ENCODE results near the gene BCAS3. TPM values are rescaled to one million over a fixed set of nuclear protein-coding genes. Genes with fewer than 3 reads are reported as not detected.

The BCAS3 gene
- total RNA-seq, 1 experiment from 2014 or later, result 14.4 TPM

- BruUV-seq (replicated peaks), result no TSS peak
- Histone ChIP-seq H3K36me3 (ENCODE audit: insufficient read depth, low read length, poor library complexity, severe bottlenecking) (no peaks in the 10 kb centered on the region), H3K9me3 (ENCODE audit: low read depth, low read length, poor library complexity, severe bottlenecking) (no peaks in the 10 kb centered on the region), H3K4me1 (ENCODE audit: insufficient read depth, low read length, poor library complexity, severe bottlenecking) (no peaks in the 10 kb centered on the region), H3K27ac (ENCODE audit: low read depth, low read length, poor library complexity, severe bottlenecking) (no peak overlapping the region), H3K4me3 (ENCODE audit: low read depth, low read length, poor library complexity, severe bottlenecking) (no peak overlapping the region), H3K27me3 (replicated peaks; ENCODE audit: insufficient read depth, low read depth, low read length, poor library complexity) (no peaks in the 10 kb centered on the region)
- TF ChIP-seq CTCF (conservative IDR thresholded peaks at IDR 0.05; ENCODE audit: low read depth, low read length), result no peak
- TF ChIP-seq EZH2 (IDR thresholded peaks at IDR 0.05; ENCODE audit: borderline replicate concordance, low read depth, low read length, poor library complexity, severe bottlenecking), result no peak
- ChIA-PET CTCF (no interaction called here), POLR2A (ENCODE audit: low non-redundant PET) (no interaction called here)
- no peak for DNase-seq (ENCODE audit: low spot score)
- intact Hi-C loops (cut with micrococcal nuclease; ENCODE audit: unreplicated experiment), result no loop called here
Observed at GRCh38 chr17:61017317-61018006, 339.8 kb downstream of the BCAS3 start.

GRCh38 chr17:61018938-61019337 is 341.3 kb downstream of the BCAS3 start:
- no TSS peak for BruUV-seq (replicated peaks)
- CTCF ChIA-PET, result no interaction called here
- Histone ChIP-seq H3K36me3 (ENCODE audit: insufficient read depth, low read length, poor library complexity, severe bottlenecking) (no peaks in the 10 kb centered on the region), H3K9me3 (ENCODE audit: low read depth, low read length, poor library complexity, severe bottlenecking) (no peaks in the 10 kb centered on the region), H3K27ac (ENCODE audit: low read depth, low read length, poor library complexity, severe bottlenecking) (no peak overlapping the region), H3K4me1 (ENCODE audit: insufficient read depth, low read length, poor library complexity, severe bottlenecking) (no peaks in the 10 kb centered on the region), H3K4me3 (ENCODE audit: low read depth, low read length, poor library complexity, severe bottlenecking) (no peak overlapping the region), H3K27me3 (replicated peaks; ENCODE audit: insufficient read depth, low read depth, low read length, poor library complexity) (no peaks in the 10 kb centered on the region)
- TF ChIP-seq CTCF (conservative IDR thresholded peaks at IDR 0.05; ENCODE audit: low read depth, low read length) (no peak), EZH2 (IDR thresholded peaks at IDR 0.05; ENCODE audit: borderline replicate concordance, low read depth, low read length, poor library complexity, severe bottlenecking) (no peak)
- no peak for DNase-seq (ENCODE audit: low spot score)
- POLR2A ChIA-PET (ENCODE audit: low non-redundant PET), result no interaction called here
- intact Hi-C loops (cut with micrococcal nuclease; ENCODE audit: unreplicated experiment), result no loop called here

GRCh38 chr17:61023996-61024395 is 346.3 kb downstream of the BCAS3 start:
- Histone ChIP-seq H3K4me1 (ENCODE audit: insufficient read depth, low read length, poor library complexity, severe bottlenecking) (no peaks in the 10 kb centered on the region), H3K9me3 (ENCODE audit: low read depth, low read length, poor library complexity, severe bottlenecking) (no peaks in the 10 kb centered on the region), H3K4me3 (ENCODE audit: low read depth, low read length, poor library complexity, severe bottlenecking) (no peak overlapping the region), H3K27me3 (replicated peaks; ENCODE audit: insufficient read depth, low read depth, low read length, poor library complexity) (no peaks in the 10 kb centered on the region), H3K36me3 (ENCODE audit: insufficient read depth, low read length, poor library complexity, severe bottlenecking) (no peaks in the 10 kb centered on the region), H3K27ac (ENCODE audit: low read depth, low read length, poor library complexity, severe bottlenecking) (no peak overlapping the region)
- BruUV-seq (replicated peaks), result no TSS peak
- ChIA-PET POLR2A (ENCODE audit: low non-redundant PET) (no interaction called here), CTCF (no interaction called here)
- intact Hi-C loops (cut with micrococcal nuclease; ENCODE audit: unreplicated experiment), result no loop called here
- no peak for DNase-seq (ENCODE audit: low spot score)
- no peak for TF ChIP-seq EZH2 (IDR thresholded peaks at IDR 0.05; ENCODE audit: borderline replicate concordance, low read depth, low read length, poor library complexity, severe bottlenecking)
- no peak for TF ChIP-seq CTCF (conservative IDR thresholded peaks at IDR 0.05; ENCODE audit: low read depth, low read length)

All from A673 (cell line).